Body of pancreas (tissue), 4 donors: ENCODE measurements around the gene DERL2. TPM values are rescaled to one million over a fixed set of nuclear protein-coding genes. Genes with fewer than 3 reads are reported as not detected.

Experiments
- ATAC-seq: fragments of 150-250 bp; one replicate; pipeline ENCODE4 v1.9.1; 2016
- DNase-seq, 4 donors: peaks; one replicate each; pipeline ENCODE4 v3.0.0-alpha.2; 2019
- H3K27ac ChIP-seq, 4 donors: fragments of 200-600 bp; sonication (generic); 1 replicate in 3 of 4; 2 replicates in 1 of 4; pipeline versions ENCODE4 v1.5.1 to v1.6.1; 2016 to 2019; ENCODE audit warnings: mild to moderate bottlenecking in 1 of 4, mixed read lengths in 1 of 4, moderate library complexity in 1 of 4
- H3K27me3 ChIP-seq, 2 donors: fragments of 200-600 bp; sonication (generic); one replicate each; pipeline ENCODE4 v1.6.0; 2016; ENCODE audit warnings: mild to moderate bottlenecking in 1 of 2
- H3K36me3 ChIP-seq, 2 donors: fragments of 200-600 bp; sonication (generic); replicated peaks in 1 of 2; 2 replicates each; pipeline ENCODE4 v1.5.1; 2016; ENCODE audit warnings: low read depth in 2 of 2; ENCODE audit not compliant: insufficient read depth in 1 of 2
- H3K4me1 ChIP-seq: fragments of 200-600 bp; sonication (generic); one replicate; pipeline ENCODE4 v1.6.0; 2016
- H3K4me3 ChIP-seq, 2 donors: fragments of 200-600 bp; sonication (generic); 1 replicate in 1 of 2; 2 replicates in 1 of 2; pipeline ENCODE4 v1.5.1; 2016 to 2019
- H3K9me3 ChIP-seq, 3 donors: fragments of 200-600 bp; sonication (generic); 1 replicate in 2 of 3; 2 replicates in 1 of 3; pipeline ENCODE4 v1.5.1; 2016
- POLR2A ChIP-seq, 3 donors: fragments of 450-650 bp; IDR thresholded peaks; one replicate each; pipeline ENCODE4 v1.6.1; 2016; ENCODE audit warnings: antibody characterized with exemption in 3 of 3, mild to moderate bottlenecking in 2 of 3
- WGBS, 2 donors: methylation state at CpG; one replicate each; pipeline ENCODE4 v1.1.5; 2017; 5-methylcytosine and 5-hydroxymethylcytosine counted together
- intact Hi-C: fragments of 100-400 bp; cut with DNase I; formaldehyde crosslinking; loops from one replicate; pipeline ENCODE4 v1.15.1; 2023
- total RNA-seq, 2 donors: library from RNA; depleted of rRNA; stranded (reverse); fragments of >200 nt; gene quantifications; one replicate each; pipeline ENCODE4 v1.1.0, GENCODE V29; 2016
- TF ChIP-seq, protein P1 (sequence below), 7 experiments: fragments of 450-650 bp in 4 of 7; fragments of 200-600 bp in 3 of 7; sonication (generic) in 3 of 7; IDR thresholded peaks; one replicate each; pipeline ENCODE4 v1.5.1; 2016 to 2019; ENCODE audit warnings: antibody characterized with exemption in 7 of 7

Gene DERL2
- total RNA-seq, 2 donors from 2014 or later = 25.4 to 42.5 TPM

GRCh38 chr17:5422505-5422904 lies 63.5 kb downstream of the DERL2 start:
- H3K9me3 ChIP-seq = no peaks in the 10 kb centered on the region
- no peak for DNase-seq
- peaks cover 14 to 23% of the 10 kb centered on the region in 2 donors for H3K36me3 ChIP-seq
- no peak overlapping the region for H3K27ac ChIP-seq
- no peak for ATAC-seq
- WGBS, 2 donors = 89 to 95% methylated on average over 2 of the region's 2 CpGs
- intact Hi-C loops = no loop called here
- TF ChIP-seq, protein P1, sequence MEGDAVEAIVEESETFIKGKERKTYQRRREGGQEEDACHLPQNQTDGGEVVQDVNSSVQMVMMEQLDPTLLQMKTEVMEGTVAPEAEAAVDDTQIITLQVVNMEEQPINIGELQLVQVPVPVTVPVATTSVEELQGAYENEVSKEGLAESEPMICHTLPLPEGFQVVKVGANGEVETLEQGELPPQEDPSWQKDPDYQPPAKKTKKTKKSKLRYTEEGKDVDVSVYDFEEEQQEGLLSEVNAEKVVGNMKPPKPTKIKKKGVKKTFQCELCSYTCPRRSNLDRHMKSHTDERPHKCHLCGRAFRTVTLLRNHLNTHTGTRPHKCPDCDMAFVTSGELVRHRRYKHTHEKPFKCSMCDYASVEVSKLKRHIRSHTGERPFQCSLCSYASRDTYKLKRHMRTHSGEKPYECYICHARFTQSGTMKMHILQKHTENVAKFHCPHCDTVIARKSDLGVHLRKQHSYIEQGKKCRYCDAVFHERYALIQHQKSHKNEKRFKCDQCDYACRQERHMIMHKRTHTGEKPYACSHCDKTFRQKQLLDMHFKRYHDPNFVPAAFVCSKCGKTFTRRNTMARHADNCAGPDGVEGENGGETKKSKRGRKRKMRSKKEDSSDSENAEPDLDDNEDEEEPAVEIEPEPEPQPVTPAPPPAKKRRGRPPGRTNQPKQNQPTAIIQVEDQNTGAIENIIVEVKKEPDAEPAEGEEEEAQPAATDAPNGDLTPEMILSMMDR (IDR thresholded peaks at IDR 0.05) = no peak
- no peak for TF ChIP-seq POLR2A (IDR thresholded peaks at IDR 0.05)
- peaks cover 22% of the 10 kb centered on the region for H3K4me1 ChIP-seq
- no peaks in the 10 kb centered on the region for H3K27me3 ChIP-seq
- no peak overlapping the region for H3K4me3 ChIP-seq

Other genes with a start within 250 kb of the DERL2 start
- gene RABEP1, start 203.9 kb downstream of the DERL2 start, total RNA-seq = 10 to 100 TPM; 14.5 to 17.1 TPM
- 10 to 100 TPM; 35.9 to 54.5 TPM for gene NUP88, start 66.5 kb downstream of the DERL2 start, total RNA-seq
- 10 to 100 TPM; 28.0 to 35.3 TPM for gene RPAIN, start 66.0 kb downstream of the DERL2 start, total RNA-seq
- 10 to 100 TPM; 46.5 to 62.3 TPM for gene C1QBP, start 47.0 kb downstream of the DERL2 start, total RNA-seq
- gene DHX33, start 17.2 kb downstream of the DERL2 start, total RNA-seq = 10 to 100 TPM in 1 of 2 donors, 1 to 10 TPM in 1; 6.5 to 10.9 TPM
- gene MIS12, start 388 bp upstream of the DERL2 start, total RNA-seq = 1 to 10 TPM; 7.9 to 8.6 TPM
- 10 to 100 TPM in 1 of 2 donors, 1 to 10 TPM in 1; 8.9 to 14.3 TPM for gene NLRP1, start 98.3 kb upstream of the DERL2 start, total RNA-seq